CD14-positive monocyte (primary cell): Measurements from ENCODE around the gene AP4S1. TPM values are rescaled to one million over a fixed set of nuclear protein-coding genes. Genes with fewer than 3 reads are reported as not detected.
"Not testable (repeated sequence)": the region's sequence is repeated elsewhere in the genome, so short reads cannot be mapped to it uniquely, and the experiment has no call there.

Experiments used
- DNase-seq, 3 donors: peaks; one replicate each; pipeline ENCODE4 v3.0.0-alpha.2; 2011 to 2022
- H2AFZ ChIP-seq: 2 replicates; pipeline ENCODE4 v1.6.0; 2012; ENCODE audit warnings: mild to moderate bottlenecking, low read depth, low read length, inconsistent platforms; ENCODE audit not compliant: insufficient read depth, poor library complexity, severe bottlenecking
- H3K27ac ChIP-seq, 2 donors: 1 replicate in 1 of 2; 2 replicates in 1 of 2; pipeline ENCODE4 v1.5.1; 2012 to 2013; ENCODE audit warnings: low read length in 2 of 2, control low read depth in 1 of 2, inconsistent platforms in 1 of 2, low read depth in 1 of 2, mild to moderate bottlenecking in 1 of 2
- H3K27me3 ChIP-seq, 2 donors: one replicate each; pipeline versions ENCODE4 v1.6.0 to v1.6.1; 2011 to 2013; ENCODE audit warnings: low read length in 2 of 2; ENCODE audit not compliant: control insufficient read depth in 2 of 2, insufficient read depth in 2 of 2
- H3K36me3 ChIP-seq, 2 donors: replicated peaks in 1 of 2; 1 replicate in 1 of 2; 2 replicates in 1 of 2; pipeline versions ENCODE4 v1.5.1 to v1.6.1; 2012 to 2013; ENCODE audit warnings: low read length in 2 of 2, control low read depth in 1 of 2, inconsistent platforms in 1 of 2, mild to moderate bottlenecking in 1 of 2; ENCODE audit not compliant: insufficient read depth in 2 of 2, control insufficient read depth in 1 of 2
- H3K4me1 ChIP-seq, 2 donors: 1 replicate in 1 of 2; 2 replicates in 1 of 2; pipeline versions ENCODE4 v1.5.1 to v1.6.1; 2012 to 2013; ENCODE audit warnings: low read length in 2 of 2, control low read depth in 1 of 2, inconsistent platforms in 1 of 2, mild to moderate bottlenecking in 1 of 2, moderate library complexity in 1 of 2; ENCODE audit not compliant: insufficient read depth in 2 of 2, control insufficient read depth in 1 of 2
- H3K4me2 ChIP-seq: replicated peaks from 2 replicates; pipeline ENCODE3; 2012; ENCODE audit warnings: low read length, moderate library complexity, mild to moderate bottlenecking; ENCODE audit not compliant: poor library complexity, severe bottlenecking; ENCODE audit errors: extremely low read depth
- H3K4me3 ChIP-seq, 3 experiments: fragments of 200-600 bp in 1 of 3; sonication (generic) in 1 of 3; replicated peaks in 1 of 3; 1 replicate in 2 of 3; 2 replicates in 1 of 3; pipeline ENCODE4 v1.5.1; 2011 to 2013; ENCODE audit warnings: low read length in 3 of 3, mild to moderate bottlenecking in 3 of 3, control low read depth in 2 of 3, low read depth in 2 of 3, inconsistent platforms in 1 of 3, moderate library complexity in 1 of 3
- H3K79me2 ChIP-seq: 2 replicates; pipeline ENCODE4 v1.6.0; 2012; ENCODE audit warnings: mild to moderate bottlenecking, control low read depth, inconsistent platforms, low read length, moderate library complexity; ENCODE audit not compliant: insufficient read depth
- H3K9ac ChIP-seq: 2 replicates; pipeline ENCODE4 v1.6.0; 2017; ENCODE audit warnings: low read length, mild to moderate bottlenecking; ENCODE audit not compliant: insufficient read depth, poor library complexity, severe bottlenecking
- H3K9me3 ChIP-seq, 2 donors: replicated peaks in 1 of 2; 1 replicate in 1 of 2; 2 replicates in 1 of 2; pipeline versions ENCODE4 v1.5.1 to v1.6.1; 2012 to 2013; ENCODE audit warnings: low read length in 2 of 2, control low read depth in 1 of 2; ENCODE audit not compliant: control insufficient read depth in 1 of 2, insufficient read depth in 1 of 2
- H4K20me1 ChIP-seq: 2 replicates; pipeline ENCODE4 v1.6.0; 2012; ENCODE audit warnings: mild to moderate bottlenecking, low read length, control low read depth, moderate library complexity; ENCODE audit not compliant: insufficient read depth
- H3K27ac Mint-ChIP-seq, 7 donors: one replicate each; pipeline ENCODE4 v1.8.0; 2020; ENCODE audit warnings: mild to moderate bottlenecking in 7 of 7, mixed read lengths in 7 of 7, moderate library complexity in 6 of 7, inconsistent platforms in 2 of 7
- H3K27me3 Mint-ChIP-seq, 3 donors: one replicate each; pipeline ENCODE4 v1.8.0; 2021 to 2022; ENCODE audit warnings: low read depth in 3 of 3, mild to moderate bottlenecking in 3 of 3, mixed read lengths in 3 of 3, moderate library complexity in 3 of 3, inconsistent platforms in 1 of 3
- H3K36me3 Mint-ChIP-seq, 2 donors: one replicate each; pipeline ENCODE4 v1.8.0; 2020; ENCODE audit warnings: mixed read lengths in 2 of 2, inconsistent platforms in 1 of 2, mild to moderate bottlenecking in 1 of 2
- H3K4me1 Mint-ChIP-seq: one replicate; pipeline ENCODE4 v1.8.0; 2020; ENCODE audit warnings: mild to moderate bottlenecking, mixed read lengths
- H3K4me3 Mint-ChIP-seq, 2 donors: one replicate each; pipeline ENCODE4 v1.8.0; 2020; ENCODE audit warnings: mild to moderate bottlenecking in 2 of 2, mixed read lengths in 2 of 2, moderate library complexity in 1 of 2
- H3K9me3 Mint-ChIP-seq, 7 donors: one replicate each; pipeline ENCODE4 v1.8.0; 2020 to 2022; ENCODE audit warnings: mixed read lengths in 7 of 7, mild to moderate bottlenecking in 6 of 7, moderate library complexity in 6 of 7, inconsistent platforms in 2 of 7
- WGBS: methylation state at CpG from one replicate; pipeline ENCODE4 v1.1.5; 2013; ENCODE audit warnings: missing lambda C conversion rate; ENCODE audit not compliant: insufficient coverage; 5-methylcytosine and 5-hydroxymethylcytosine counted together
- intact Hi-C, 2 donors: fragments of 100-400 bp; cut with micrococcal nuclease; formaldehyde crosslinking; loops; one replicate each; pipeline versions ENCODE4 v1.15.0 to v1.15.1; 2023
- polyA plus RNA-seq, 3 donors: library from polyadenylated mRNA; depleted of rRNA in 1 of 3; unstranded in 2 of 3; stranded (reverse) in 1 of 3; fragments of 300-500 nt in 2 of 3; fragments of >200 nt in 1 of 3; fragmentation: Illumina TruSeq in 2 of 3; gene quantifications; 1 replicate in 2 of 3; 2 replicates in 1 of 3; pipeline ENCODE4 v1.2.3, GENCODE V29; 2012 to 2021
- TF ChIP-seq, protein P1 (sequence below): fragments of 200-600 bp; IDR thresholded peaks from one replicate; pipeline ENCODE4 v1.8.0; 2022; ENCODE audit warnings: antibody characterized with exemption, mild to moderate bottlenecking

The AP4S1 gene
- polyA plus RNA-seq, 3 donors: 1.7 to 5.1 (median 2.8) TPM

DNA sequence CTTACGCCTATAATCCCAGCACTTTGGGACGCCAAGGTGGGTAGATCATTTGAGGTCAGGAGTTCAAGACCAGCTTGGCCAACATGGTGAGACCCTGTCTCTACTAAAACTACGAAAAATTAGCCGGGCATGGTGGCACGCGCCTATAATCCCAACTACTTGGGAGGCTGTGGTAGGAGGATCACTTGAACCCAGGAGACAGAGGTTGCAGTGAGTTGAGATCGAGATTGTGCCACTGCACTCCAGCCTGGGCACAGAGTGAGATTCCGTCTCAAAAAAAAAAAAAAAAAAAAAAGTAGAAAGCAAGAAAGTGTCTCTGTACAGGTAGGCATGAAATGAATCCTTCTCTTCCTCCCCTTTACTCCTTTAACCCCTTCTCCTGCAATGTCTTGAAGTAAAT lies 70.4 kb downstream of the AP4S1 start:
- DNase-seq, H3K27me3 Mint-ChIP-seq, H3K27ac ChIP-seq, H3K27ac Mint-ChIP-seq, H3K27me3 ChIP-seq, H3K4me2 ChIP-seq, H2AFZ ChIP-seq, H3K9me3 ChIP-seq, H3K9ac ChIP-seq, H3K9me3 Mint-ChIP-seq, H3K4me3 ChIP-seq, H3K4me3 Mint-ChIP-seq, intact Hi-C loops, H4K20me1 ChIP-seq, H3K79me2 ChIP-seq: not testable (repeated sequence)
- peaks cover 26 to 41% of the 10 kb centered on the region in 2 donors for H3K36me3 Mint-ChIP-seq
- H3K4me1 Mint-ChIP-seq: peaks cover 15% of the 10 kb centered on the region
- H3K4me1 ChIP-seq: peaks cover 11 to 14% of the 10 kb centered on the region in 2 donors
- WGBS: 97% methylated on average over 6 of the region's 8 CpGs
- H3K36me3 ChIP-seq: peaks cover 32 to 42% of the 10 kb centered on the region in 2 donors

DNA sequence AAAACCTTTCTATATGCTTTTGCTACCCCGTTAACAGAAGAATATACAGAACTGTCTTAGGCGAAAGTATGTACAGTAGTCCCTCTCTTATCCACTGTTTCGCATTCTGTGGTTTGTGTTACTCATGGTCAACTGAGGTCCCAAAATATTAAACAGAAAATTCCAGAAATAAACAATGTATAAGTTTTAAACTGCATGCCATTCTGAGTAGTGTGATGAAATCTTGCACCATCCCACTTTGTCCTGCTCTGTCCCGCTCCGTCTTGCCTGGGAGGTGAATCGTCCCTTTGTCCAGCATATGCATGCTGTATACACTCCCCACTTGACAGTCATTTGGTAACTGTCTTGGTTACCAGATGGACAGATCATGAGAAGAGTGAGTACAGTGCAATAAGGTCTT lies 70.8 kb downstream of the AP4S1 start:
- H3K27me3 ChIP-seq: no peaks in the 10 kb centered on the region
- Mint-ChIP-seq H3K4me3 (no peak overlapping the region), H3K27me3 (peaks cover 0 to 3% (median 0%) of the 10 kb centered on the region in 3 donors), H3K9me3 (no peaks in the 10 kb centered on the region), H3K4me1 (peaks cover 10% of the 10 kb centered on the region), H3K36me3 (peaks cover 31 to 45% of the 10 kb centered on the region in 2 donors), H3K27ac (no peak overlapping the region)
- H3K4me3 ChIP-seq: no peak overlapping the region
- H2AFZ ChIP-seq: no peak overlapping the region
- H3K9ac ChIP-seq: no peak overlapping the region
- no peaks in the 10 kb centered on the region for H3K9me3 ChIP-seq
- intact Hi-C loops: no loop called here
- TF ChIP-seq, protein P1, sequence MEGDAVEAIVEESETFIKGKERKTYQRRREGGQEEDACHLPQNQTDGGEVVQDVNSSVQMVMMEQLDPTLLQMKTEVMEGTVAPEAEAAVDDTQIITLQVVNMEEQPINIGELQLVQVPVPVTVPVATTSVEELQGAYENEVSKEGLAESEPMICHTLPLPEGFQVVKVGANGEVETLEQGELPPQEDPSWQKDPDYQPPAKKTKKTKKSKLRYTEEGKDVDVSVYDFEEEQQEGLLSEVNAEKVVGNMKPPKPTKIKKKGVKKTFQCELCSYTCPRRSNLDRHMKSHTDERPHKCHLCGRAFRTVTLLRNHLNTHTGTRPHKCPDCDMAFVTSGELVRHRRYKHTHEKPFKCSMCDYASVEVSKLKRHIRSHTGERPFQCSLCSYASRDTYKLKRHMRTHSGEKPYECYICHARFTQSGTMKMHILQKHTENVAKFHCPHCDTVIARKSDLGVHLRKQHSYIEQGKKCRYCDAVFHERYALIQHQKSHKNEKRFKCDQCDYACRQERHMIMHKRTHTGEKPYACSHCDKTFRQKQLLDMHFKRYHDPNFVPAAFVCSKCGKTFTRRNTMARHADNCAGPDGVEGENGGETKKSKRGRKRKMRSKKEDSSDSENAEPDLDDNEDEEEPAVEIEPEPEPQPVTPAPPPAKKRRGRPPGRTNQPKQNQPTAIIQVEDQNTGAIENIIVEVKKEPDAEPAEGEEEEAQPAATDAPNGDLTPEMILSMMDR: no peak
- H3K4me1 ChIP-seq: peaks cover 7 to 9% of the 10 kb centered on the region in 2 donors
- no peak for DNase-seq
- H3K36me3 ChIP-seq: peaks cover 36 to 47% of the 10 kb centered on the region in 2 donors
- WGBS: no CpG with 5 or more reads among the region's 6 CpGs
- no peak overlapping the region for H3K27ac ChIP-seq
- H3K79me2 ChIP-seq: no peaks in the 10 kb centered on the region
- no peaks in the 10 kb centered on the region for H4K20me1 ChIP-seq
- H3K4me2 ChIP-seq: no peak overlapping the region
